Thyroid gland (tissue), 4 donors: ENCODE data around the gene LRGUK.

Experiments
- POLR2A ChIP-seq, 2 donors: fragments of 450-650 bp; IDR thresholded peaks; one replicate each; pipeline ENCODE4 v1.6.1; 2017; ENCODE audit warnings: antibody characterized with exemption in 2 of 2, mild to moderate bottlenecking in 2 of 2, moderate library complexity in 1 of 2
- TF ChIP-seq, protein P1 (sequence below), 6 experiments: fragments of 200-600 bp in 3 of 6; fragments of 450-650 bp in 3 of 6; sonication (generic) in 3 of 6; IDR thresholded peaks; one replicate each; pipeline ENCODE4 v1.5.1; 2016 to 2019; ENCODE audit warnings: antibody characterized with exemption in 6 of 6, mild to moderate bottlenecking in 2 of 6, inconsistent platforms in 1 of 6, moderate library complexity in 1 of 6

DNA sequence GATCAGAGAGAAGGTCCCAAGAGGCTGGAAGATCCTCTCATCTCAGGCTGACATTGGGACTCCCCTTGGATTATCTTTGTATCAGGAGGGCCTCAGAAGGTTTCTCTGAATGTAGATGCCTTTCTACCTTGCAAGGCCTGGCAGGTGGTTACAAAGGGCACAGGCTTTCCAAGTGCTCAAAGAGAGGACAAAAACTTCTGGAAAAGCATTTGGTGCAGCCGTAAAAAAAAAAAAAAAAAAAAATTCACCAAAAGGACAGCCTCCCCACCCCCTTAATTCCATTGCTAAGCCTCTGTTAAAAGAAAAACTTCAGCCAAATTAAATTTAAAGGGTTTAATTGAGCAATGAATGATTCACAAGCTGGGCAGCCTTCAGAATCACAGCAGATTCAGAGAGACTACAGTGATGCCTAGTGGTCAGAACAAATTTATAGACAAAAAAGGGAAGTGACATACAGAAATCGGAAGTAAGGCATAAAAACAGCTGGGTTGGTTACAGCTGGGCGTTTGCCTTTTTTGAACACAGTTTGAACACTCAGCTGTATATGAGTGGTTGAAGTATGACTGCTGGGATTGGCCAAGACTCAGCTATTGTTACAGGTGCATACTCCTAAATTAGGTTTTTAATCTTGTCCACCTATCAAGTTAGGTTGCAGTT lies 42.5 kb upstream of the LRGUK start:
- TF ChIP-seq, protein P1, sequence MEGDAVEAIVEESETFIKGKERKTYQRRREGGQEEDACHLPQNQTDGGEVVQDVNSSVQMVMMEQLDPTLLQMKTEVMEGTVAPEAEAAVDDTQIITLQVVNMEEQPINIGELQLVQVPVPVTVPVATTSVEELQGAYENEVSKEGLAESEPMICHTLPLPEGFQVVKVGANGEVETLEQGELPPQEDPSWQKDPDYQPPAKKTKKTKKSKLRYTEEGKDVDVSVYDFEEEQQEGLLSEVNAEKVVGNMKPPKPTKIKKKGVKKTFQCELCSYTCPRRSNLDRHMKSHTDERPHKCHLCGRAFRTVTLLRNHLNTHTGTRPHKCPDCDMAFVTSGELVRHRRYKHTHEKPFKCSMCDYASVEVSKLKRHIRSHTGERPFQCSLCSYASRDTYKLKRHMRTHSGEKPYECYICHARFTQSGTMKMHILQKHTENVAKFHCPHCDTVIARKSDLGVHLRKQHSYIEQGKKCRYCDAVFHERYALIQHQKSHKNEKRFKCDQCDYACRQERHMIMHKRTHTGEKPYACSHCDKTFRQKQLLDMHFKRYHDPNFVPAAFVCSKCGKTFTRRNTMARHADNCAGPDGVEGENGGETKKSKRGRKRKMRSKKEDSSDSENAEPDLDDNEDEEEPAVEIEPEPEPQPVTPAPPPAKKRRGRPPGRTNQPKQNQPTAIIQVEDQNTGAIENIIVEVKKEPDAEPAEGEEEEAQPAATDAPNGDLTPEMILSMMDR (IDR thresholded peaks at IDR 0.05): no peak
- no peak for TF ChIP-seq POLR2A (IDR thresholded peaks at IDR 0.05)
